ENCODE data around the gene DENND11.

The DENND11 gene

DNA sequence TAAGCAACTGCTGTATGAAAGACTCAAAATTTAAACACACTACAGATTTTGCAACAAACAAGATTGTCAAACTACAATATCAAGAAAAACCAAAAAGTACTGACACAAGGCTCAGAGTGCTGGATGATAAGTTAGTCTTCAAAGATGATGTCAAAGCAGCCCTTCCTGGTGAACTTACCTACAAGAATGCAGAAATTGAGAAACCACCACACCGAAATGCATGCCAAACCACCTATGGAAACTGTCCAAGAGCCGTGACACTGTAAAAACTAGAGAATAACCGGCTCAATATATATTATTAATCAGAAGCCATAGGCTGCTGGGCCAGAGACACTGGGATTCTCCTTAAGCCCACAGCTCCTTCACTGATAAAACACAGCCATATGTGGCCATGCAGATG, 25.3 kb downstream of the DENND11 start:
- DNase-seq: no peak

DNA sequence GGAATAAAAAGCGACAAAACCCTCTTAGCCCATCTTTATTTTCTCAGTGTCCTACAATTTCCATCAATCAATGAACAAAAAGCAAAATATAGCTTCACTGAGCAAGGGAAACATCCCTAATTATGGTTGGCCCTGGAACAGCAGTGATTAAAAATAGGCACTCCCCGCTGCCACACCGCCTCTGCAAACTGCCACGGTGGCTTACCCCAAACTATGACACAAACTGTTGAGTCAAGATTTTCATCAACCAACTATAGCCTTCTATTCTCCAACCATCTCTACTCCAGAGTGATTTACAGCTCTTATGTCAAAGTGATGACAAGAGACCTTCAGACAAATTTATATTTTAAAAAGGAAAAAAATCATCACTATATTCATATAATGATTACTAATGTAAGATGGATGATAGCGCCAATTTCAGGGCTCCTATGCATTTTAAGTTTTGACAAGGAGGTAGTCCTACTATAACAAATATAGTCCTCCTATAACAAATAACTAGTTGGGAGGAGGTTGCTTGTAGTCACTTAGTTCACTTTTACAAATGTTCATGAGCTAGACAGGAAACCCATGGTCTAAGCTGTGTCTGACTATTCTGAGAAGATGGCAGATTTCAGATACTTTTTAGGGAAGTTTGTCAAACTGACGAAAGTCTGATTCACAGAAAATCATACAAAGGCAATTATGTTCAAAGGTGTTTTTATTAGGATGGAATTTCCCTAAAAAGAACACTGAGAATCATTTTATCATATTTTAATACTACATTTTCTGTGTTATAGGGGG, 26.3 kb downstream of the DENND11 start:
- DNase-seq: peak; percentile 7

DNA sequence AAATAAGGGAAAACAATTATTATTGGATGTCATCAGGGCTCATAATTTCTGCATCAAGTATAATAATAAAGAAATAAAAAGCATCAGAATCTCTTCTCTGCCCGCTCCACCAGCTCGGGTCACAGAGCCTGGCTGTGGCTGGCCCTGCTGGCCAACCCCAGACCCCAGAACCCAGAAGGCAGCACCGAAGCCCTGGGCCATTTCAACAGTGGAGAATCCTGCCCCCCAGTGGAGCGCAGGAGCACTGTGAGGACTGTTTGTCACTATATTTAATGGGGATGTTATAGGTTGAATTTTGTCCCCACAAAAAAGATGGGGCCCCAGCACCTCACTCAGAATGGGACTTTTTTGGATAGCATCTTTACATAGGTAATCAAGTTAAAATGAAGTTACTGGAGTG, 27.3 kb downstream of the DENND11 start:
- DNase-seq: no peak

DNA sequence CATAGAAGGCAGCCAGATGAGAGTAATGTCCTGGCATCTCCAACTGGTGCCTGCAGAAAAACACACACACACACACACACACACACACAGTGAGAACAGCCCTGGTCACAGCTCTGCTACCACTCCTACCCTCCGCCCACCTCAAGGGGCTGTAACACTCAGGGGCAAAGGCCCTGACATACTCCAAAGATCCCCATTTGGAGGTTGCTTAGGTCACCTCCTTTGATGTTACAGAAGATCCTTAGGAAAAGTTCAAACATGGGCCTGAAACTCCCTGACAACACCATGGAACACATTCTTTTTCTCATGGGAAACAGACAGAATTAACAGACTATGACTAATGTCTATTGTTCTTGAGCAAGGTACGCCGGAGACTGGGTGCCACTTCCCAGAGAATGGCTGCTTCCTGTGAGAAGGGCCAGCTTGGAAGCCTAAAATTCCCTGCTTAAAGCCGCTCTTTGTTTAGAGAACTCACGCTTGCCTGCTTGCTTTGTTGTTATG, 27.7 kb downstream of the DENND11 start:
- DNase-seq: no peak

DNA sequence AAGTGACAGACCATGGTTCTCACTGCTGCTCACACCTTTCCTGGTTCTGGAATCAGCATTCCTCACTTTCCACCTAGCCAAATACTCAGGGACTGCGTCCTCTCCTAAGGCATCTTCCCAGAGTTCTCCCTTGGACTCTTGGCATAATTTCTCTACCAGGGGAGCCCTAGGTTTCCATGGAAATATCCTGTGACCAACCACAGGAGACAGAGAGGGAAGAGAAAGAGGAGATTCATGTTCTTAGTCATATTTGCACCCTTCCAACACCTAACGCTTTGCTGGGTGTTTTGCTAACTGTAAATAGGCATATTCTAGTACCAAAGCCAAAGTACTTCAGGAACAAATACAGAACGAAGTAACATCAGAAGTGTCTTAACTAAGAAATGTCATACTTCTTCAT, 28.6 kb downstream of the DENND11 start:
- no peak for DNase-seq

DNA sequence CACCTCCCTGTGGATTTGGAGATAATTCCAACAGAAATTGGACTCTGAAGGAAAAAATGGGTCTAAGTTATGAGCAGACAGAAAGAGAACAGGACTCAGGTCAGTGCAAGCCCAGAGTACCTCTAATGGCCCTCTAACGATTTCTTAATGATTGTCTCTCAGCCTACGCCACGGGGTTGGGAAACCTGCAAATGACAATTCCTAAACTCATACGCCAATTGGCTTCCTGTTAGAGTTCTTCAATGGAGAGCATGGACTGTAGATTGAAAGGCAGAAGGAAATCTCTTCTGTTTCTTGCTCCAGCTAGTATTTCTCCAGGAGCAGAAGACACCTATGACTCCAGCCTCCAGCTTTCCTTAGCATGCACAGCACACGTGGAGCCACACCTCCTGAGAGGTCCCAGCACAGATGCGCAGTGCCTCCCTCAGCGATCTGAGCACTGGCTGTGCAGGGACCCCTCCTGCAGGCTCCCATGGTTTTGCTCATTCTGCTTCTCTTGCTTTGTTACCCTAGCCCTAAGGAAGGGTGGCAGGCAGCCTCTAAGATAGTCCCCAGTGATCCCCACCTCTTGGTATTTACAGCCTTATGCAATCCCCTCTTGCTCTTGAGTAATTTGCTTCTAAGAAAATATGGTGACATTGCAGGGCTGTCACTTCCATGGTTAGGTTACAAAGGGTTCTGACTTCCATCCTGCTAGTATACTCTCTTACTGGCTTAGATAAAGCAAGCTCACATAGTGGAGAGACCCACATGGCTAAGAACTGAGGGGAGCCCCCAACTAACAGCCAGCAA, 30.1 kb downstream of the DENND11 start:
- DNase-seq: no peak

DNA sequence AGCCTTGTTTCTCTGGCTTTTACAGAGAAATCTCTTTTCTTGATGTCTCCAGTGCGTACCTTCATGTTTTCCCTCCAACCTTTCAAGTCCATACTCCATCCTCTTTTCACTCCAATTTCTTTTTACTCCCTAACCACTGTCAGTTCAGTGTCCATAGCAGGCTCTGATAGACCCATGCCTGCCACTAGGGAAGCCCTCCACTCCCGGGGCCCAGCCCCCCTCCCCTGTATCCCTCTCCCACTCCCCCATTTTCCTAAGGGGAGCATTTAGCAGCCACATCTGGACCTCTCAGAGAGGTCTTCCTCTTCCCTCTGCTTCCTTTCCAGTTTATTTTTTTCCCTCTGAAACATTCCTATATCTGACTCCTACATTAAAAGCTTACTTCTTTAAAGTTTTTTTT, 33.1 kb downstream of the DENND11 start:
- DNase-seq: no peak

DNA sequence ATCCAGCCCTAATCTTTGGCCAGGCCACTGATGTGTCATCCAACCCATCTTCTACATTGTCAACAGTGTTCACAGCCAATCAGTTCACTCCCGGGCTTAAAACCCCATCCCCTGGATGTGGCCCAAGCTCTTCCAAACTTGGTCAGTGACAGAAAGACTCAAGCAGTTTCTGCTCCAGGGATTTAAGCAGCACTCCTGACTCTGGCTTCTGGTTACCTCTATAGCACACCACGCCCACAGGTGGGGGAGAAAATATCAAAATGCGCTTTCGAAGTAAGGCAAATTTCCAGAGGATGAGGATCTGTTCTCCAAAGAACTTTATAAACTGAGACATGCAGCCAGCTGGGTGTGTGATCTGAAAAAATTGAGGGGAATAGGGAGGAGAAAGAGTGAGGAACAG, 35.9 kb downstream of the DENND11 start:
- no peak for DNase-seq

DNA sequence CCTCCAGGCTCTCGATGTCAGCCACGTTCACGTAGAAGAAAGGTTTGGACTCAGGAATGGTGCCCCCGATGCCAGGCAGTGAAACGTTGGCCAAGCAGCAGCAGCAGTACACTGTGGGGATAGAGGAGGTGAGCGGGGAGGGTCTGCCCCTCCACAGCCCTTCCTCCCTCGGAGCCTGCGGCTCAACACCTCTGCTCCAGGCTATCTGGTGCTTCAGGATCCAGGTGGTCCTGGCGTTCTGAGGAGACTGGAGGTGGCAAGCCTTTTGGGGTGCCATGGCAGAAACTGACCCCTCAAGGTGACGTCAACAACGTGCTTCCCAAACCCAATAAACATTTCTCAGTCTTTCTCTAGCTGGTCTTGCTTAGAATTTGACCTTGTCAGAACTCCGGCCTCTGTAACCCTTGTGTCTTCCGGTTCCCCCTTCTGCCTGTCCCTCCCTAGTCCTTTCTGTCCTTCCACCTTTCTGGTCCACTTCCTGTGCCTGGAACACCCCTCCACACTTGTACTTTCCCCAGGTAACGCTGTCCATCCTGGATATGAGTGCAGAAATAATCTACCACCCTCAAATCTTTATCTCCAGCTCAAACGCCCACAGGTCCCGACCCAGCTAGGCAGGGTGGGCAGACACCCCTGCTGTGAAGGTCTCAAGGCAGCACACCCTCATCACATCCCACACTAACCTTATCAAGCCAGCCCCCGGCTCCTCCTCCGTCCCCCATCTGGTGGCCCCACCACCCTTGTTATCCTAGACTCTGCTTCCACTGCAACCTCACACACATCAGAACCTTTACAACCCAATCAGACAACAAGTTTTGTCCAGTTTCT, 36.5 kb downstream of the DENND11 start:
- DNase-seq: no peak

DNA sequence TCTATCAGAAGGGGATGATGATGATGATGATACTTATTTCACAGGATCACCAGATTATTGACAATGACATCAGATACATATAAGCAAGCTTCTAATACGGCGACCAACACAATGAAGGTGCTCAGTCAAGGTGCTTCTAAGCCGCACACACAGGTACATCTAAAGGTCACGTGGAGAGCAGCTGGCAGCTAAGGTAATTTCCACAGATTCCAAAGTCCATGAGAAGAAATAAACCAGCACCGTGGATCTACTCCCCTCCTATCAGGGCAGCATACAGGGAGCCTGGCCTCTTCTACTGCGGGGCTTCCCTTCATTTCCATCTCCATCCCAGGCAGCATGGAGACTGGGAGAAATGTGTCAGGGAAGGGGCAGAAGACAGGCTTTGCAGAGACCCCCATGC, 37.5 kb downstream of the DENND11 start:
- no peak for DNase-seq

DNA sequence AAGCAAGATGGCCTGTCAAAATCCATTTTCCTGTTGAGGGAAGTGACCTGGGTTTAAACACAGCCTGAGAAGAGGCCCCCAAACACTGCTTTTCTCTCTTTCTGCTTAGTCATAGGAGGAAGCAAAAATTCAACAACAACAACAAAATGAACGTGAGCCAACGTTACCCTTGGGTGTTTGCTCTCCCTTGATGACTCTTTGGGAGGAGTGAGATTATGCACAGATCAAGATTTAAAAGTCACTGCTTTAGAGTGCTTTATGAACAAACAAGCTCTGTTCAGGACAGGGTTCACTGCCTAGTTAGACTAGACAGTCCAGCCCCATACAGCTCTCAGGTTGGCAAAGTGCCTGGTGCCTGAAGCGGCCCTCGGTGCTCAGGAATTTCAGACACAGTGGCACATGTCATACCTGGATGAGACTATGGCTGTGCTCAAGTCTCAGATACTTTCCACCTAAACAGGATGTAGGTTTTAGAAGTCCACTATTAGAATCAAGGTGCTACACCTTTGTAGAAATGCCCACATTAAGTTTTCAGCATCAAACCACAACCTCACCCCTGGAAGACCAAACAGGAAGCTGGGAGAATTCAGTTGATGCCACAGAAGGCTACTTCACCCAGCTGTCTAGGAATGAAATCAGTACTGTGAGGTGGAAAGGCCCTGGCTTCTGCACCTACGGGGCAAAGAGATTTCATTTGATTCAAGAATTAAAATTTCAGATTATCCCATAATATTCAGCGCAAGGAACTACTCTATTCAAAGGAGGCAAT, 38.7 kb downstream of the DENND11 start:
- DNase-seq: no peak

DNA sequence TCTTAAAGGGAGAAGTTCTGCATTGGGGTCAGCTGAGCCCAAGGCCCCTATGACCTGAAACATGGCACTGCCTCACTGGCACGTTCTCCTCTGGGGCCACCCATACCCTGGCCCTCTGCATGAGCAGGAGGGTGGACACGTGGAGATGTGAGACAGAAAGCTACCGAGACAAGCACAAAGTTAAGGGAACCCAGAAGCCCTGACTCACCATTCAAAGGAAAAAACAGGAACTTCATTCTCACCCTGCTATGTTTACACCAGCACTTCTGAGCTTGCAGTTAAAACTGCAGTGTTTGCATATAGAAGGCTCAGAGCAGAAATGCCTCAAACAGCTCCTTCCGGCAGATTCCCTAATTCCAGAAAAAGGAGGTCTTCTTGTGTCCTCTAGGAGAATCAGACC, 41.7 kb downstream of the DENND11 start:
- DNase-seq: peak; percentile 67

DNA sequence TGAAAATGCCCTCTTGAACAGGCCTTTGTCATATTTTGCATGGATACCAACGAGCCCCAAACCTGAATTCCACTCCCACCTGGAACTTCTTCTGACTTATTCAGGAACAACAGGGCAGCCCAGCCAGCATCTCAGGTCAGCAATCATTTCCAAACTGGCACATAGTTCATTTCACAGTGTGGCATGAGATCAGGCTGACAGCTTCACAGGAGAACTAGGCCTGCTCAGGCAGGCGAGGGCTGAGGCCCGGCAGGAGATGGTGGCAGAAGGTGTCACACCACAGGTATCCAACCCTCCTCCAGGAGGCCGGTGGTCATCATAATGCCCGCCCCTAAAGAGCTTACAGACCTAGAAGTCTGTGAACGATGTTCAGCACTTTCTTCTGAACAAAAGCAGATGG, 42.5 kb downstream of the DENND11 start:
- DNase-seq: no peak

DNA sequence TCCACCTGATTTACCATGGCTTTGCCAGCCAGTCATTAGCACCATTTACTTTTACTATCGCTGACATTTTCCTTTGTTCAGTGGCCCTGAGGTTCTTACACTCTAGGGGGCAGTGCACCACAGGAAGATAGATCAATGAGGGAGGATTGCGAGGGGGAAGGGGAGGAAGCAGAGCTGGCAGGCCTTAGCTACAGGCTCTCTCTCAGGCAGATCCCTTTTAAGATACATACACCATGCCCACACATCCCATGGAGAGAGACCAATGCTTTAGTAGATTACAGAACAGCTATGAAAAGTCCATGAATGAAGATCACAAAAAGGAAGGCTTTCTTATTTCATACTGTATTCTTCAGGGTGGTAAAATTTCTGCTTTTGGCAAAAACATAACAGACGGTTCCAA, 47.4 kb downstream of the DENND11 start:
- peak; percentile 74 for DNase-seq

DNA sequence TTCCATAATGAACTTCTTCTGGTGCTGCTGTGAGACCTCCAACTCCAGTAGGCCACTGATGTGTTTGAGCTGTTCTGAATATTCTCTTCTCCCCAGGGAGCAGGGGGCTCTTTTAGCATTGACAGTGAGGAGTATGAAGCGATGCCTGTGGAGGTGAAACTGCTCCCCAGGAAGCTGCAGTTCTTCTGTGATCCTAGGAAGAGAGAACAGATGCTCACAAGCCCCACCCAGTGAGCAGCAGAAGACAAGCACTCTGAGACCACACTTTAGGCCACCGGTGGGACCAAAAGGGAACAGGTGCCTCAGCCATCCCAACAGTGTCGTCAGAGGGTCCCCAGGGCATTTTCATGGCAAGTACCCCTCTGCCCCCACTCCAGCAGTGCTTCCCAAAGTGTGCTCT, 49.3 kb downstream of the DENND11 start:
- no peak for DNase-seq

Data from GDM1 (cell line).